Breast epithelium (tissue), 4 donors: ENCODE measurements around the gene CHMP4B. TPM values are rescaled to one million over a fixed set of nuclear protein-coding genes. Genes with fewer than 3 reads are reported as not detected.

Experiments
- DNase-seq, 2 donors: peaks; one replicate each; pipeline ENCODE4 v3.0.0-alpha.2; 2019; ENCODE audit warnings: low spot score in 2 of 2
- H3K27ac ChIP-seq, 2 donors: fragments of 200-600 bp; sonication (generic) in 1 of 2; one replicate each; pipeline ENCODE4 v1.5.1; 2016 to 2019; ENCODE audit warnings: mild to moderate bottlenecking in 1 of 2
- H3K27me3 ChIP-seq, 2 donors: fragments of 200-600 bp; sonication (generic) in 1 of 2; one replicate each; pipeline versions ENCODE4 v1.5.1 to v1.6.0; 2017 to 2019; ENCODE audit warnings: control low read depth in 1 of 2, mild to moderate bottlenecking in 1 of 2
- H3K36me3 ChIP-seq: fragments of 200-600 bp; one replicate; pipeline ENCODE4 v1.5.1; 2019
- H3K4me1 ChIP-seq, 2 donors: fragments of 200-600 bp; sonication (generic); one replicate each; pipeline ENCODE4 v1.5.1; 2016 to 2019; ENCODE audit warnings: control low read depth in 1 of 2
- H3K4me3 ChIP-seq, 3 donors: fragments of 200-600 bp; sonication (generic); 1 replicate in 2 of 3; 2 replicates in 1 of 3; pipeline ENCODE4 v1.5.1; 2016 to 2019; ENCODE audit warnings: mild to moderate bottlenecking in 3 of 3, moderate library complexity in 2 of 3
- H3K9me3 ChIP-seq, 2 donors: fragments of 200-600 bp; sonication (generic) in 1 of 2; one replicate each; pipeline ENCODE4 v1.5.1; 2016 to 2019; ENCODE audit warnings: control low read depth in 1 of 2
- CTCF ChIP-seq, 3 donors: fragments of 450-650 bp; IDR thresholded peaks; one replicate each; pipeline ENCODE4 v1.5.1; 2016 to 2017; ENCODE audit warnings: antibody characterized with exemption in 3 of 3, mild to moderate bottlenecking in 3 of 3, moderate library complexity in 3 of 3
- POLR2A ChIP-seq: fragments of 450-650 bp; IDR thresholded peaks from one replicate; pipeline ENCODE4 v1.6.1; 2016; ENCODE audit warnings: antibody characterized with exemption, mild to moderate bottlenecking, moderate library complexity
- POLR2AphosphoS5 ChIP-seq, 3 donors: sonication (generic); formaldehyde crosslinking; IDR thresholded peaks; one replicate each; pipeline ENCODE4 v1.6.1; 2017; ENCODE audit warnings: antibody characterized with exemption in 3 of 3
- intact Hi-C: fragments of 100-400 bp; cut with DNase I; formaldehyde crosslinking; loops from one replicate; pipeline ENCODE4 v1.15.1; 2023; ENCODE audit warnings: low total_unique reads
- total RNA-seq, 3 donors: library from RNA; depleted of rRNA; stranded (reverse); fragments of >200 nt; gene quantifications; one replicate each; pipeline ENCODE4 v1.1.0, GENCODE V29; 2016

Gene CHMP4B
- total RNA-seq, 3 donors from 2014 or later, result 76.4 to 106 (median 95.4) TPM

DNA sequence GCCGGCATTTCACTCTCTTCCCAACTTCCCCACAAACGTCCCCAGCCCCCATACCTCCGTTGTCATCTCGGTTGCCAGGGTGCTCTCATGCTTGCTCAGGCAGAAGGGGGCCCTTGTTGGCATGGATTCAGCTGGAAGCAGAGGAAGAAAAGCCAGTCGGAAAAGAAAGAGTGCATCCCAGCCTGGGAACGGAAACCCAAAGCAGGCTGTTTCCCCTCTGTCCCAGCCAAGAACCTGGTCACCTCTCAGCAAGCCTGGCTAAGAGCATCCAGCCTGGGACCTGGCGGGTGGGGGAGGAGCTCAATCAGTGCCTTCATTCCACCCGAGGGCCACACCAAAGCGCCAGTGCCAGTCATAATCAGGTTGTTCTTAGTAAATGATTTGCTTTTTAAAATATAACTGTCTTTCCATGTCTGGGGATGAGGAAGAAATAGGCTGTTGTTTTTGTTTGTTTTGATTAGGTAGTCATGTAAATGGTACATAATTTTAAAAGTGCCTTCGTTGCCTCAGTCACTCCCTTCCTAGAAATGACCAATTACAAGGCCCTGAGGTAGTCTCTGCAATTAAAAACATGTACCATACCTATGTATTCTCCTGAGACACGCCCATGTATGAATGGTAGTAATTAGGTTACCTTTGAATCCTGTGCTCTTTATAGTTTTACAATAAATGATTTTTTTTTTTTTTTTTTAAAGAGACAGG is 21.1 kb downstream of the CHMP4B start:
- Histone ChIP-seq H3K27ac (peak overlapping the region; percentile 28 to 44), H3K9me3 (no peaks in the 10 kb centered on the region), H3K4me1 (peaks cover 0 to 7% of the 10 kb centered on the region in 2 donors), H3K36me3 (no peaks in the 10 kb centered on the region), H3K4me3 (peak overlapping the region in 1 of 3 donors; percentile 16), H3K27me3 (no peaks in the 10 kb centered on the region)
- intact Hi-C loops, result loop anchor here (5.0 kb wide), 1 partner anchor 50 kb away; no protein-coding TSS in a partner anchor
- no peak for DNase-seq
- no peak for TF ChIP-seq POLR2AphosphoS5 (IDR thresholded peaks at IDR 0.05)
- no peak for TF ChIP-seq CTCF (IDR thresholded peaks at IDR 0.05)
- no peak for TF ChIP-seq POLR2A

DNA sequence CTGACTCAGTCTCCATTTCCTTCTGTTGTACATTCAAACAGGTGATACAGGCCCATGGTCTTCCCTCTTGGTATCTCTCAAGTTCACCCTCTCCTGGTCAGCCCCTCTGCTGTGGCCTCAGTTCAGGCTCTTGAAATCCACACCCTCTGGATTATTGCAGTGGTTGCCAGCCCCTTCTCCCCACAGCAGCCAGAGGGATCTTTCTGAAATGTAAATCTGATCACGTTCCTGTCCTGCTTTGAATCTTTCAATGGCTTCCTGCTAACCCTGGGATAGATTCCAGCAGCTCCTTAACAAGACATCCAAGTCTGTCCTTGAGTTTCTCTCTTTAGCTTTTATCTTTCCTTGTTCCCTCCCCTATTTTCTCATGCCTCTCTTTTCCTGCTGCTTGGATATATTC is 22.2 kb downstream of the CHMP4B start:
- TF ChIP-seq CTCF (IDR thresholded peaks at IDR 0.05), result no peak
- no peak for TF ChIP-seq POLR2AphosphoS5 (IDR thresholded peaks at IDR 0.05)
- no peak for TF ChIP-seq POLR2A
- DNase-seq, result no peak
- H3K4me1 ChIP-seq, result peaks cover 0 to 7% of the 10 kb centered on the region in 2 donors
- intact Hi-C loops, result loop anchor here (5.0 kb wide), 1 partner anchor 51 kb away; no protein-coding TSS in a partner anchor
- H3K36me3 ChIP-seq, result no peaks in the 10 kb centered on the region
- H3K9me3 ChIP-seq, result no peaks in the 10 kb centered on the region
- H3K27me3 ChIP-seq, result no peaks in the 10 kb centered on the region
- no peak overlapping the region for H3K27ac ChIP-seq
- no peak overlapping the region for H3K4me3 ChIP-seq

- Histone ChIP-seq H3K27me3 (no peaks in the 10 kb centered on the region), H3K36me3 (no peaks in the 10 kb centered on the region), H3K4me1 (peaks cover 0 to 5% of the 10 kb centered on the region in 2 donors), H3K27ac (no peak overlapping the region), H3K4me3 (no peak overlapping the region), H3K9me3 (no peaks in the 10 kb centered on the region)
- intact Hi-C loops, result no loop called here
- no peak for DNase-seq
- no peak for TF ChIP-seq CTCF (IDR thresholded peaks at IDR 0.05)
- no peak for TF ChIP-seq POLR2A
- no peak for TF ChIP-seq POLR2AphosphoS5 (IDR thresholded peaks at IDR 0.05)
Measured at GRCh38 chr20:33835615-33836172, 24.5 kb downstream of the CHMP4B start.

- H3K4me3 ChIP-seq, result no peak overlapping the region
- no peak for DNase-seq
- H3K27me3 ChIP-seq, result no peaks in the 10 kb centered on the region
- intact Hi-C loops, result no loop called here
- H3K9me3 ChIP-seq, result no peaks in the 10 kb centered on the region
- no peak for TF ChIP-seq POLR2AphosphoS5 (IDR thresholded peaks at IDR 0.05)
- no peak for TF ChIP-seq POLR2A
- TF ChIP-seq CTCF (IDR thresholded peaks at IDR 0.05), result no peak
- H3K4me1 ChIP-seq, result peaks cover 0 to 5% of the 10 kb centered on the region in 2 donors
- no peaks in the 10 kb centered on the region for H3K36me3 ChIP-seq
- no peak overlapping the region for H3K27ac ChIP-seq
Measured at GRCh38 chr20:33836277-33836676, 25.1 kb downstream of the CHMP4B start.

DNA sequence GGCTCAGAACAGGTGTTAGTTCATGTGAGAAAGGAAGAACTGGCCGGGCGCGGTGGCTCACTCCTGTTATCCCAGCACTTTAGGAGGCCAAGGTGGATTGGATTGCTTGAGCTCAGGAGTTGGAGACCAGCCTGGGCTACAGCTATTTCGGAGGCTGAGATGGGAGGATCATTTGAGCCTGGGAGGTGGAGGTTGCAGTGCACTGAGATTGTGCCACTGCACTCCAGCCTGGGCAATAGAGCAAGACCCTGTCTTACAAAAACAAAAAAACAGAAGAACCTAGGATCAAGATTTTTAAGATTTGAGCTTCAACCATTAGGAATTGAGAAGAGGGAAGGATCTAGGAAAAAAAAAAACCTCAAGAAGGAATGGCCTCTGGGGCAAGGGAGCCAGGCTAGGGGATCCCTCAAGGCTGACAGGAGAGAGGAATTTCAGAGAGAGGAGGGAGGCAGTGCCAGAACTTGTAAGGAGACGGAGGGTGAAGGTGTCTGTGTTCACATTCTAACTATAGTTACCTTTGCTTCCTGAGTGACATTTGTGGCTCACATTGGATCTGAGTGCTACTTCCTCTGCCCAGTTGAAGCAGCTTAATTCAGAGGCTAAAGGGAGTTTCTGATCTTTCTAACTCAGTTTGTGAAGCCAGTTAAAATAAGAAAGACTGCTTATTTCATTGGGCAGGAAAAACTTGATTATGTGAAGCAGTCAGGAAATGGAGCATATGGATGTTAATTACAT is 26.1 kb downstream of the CHMP4B start:
- no peak for DNase-seq
- TF ChIP-seq CTCF (IDR thresholded peaks at IDR 0.05) (no peak), POLR2A (no peak), POLR2AphosphoS5 (IDR thresholded peaks at IDR 0.05) (no peak)
- H3K4me1 ChIP-seq, result peaks cover 0 to 8% of the 10 kb centered on the region in 2 donors
- no peaks in the 10 kb centered on the region for H3K9me3 ChIP-seq
- no peak overlapping the region for H3K4me3 ChIP-seq
- H3K36me3 ChIP-seq, result no peaks in the 10 kb centered on the region
- H3K27ac ChIP-seq, result no peak overlapping the region
- intact Hi-C loops, result no loop called here
- H3K27me3 ChIP-seq, result no peaks in the 10 kb centered on the region
